Spleen (tissue), 7 donors: ENCODE data around the gene ZMIZ1.

Experiments used
- CTCF ChIP-seq, 11 experiments: fragments of 200-600 bp in 7 of 11; fragments of 450-650 bp in 4 of 11; sonication (generic) in 4 of 11; IDR thresholded peaks in 8 of 11; conservative IDR thresholded peaks in 3 of 11; 1 replicate in 7 of 11; 2 replicates in 4 of 11; pipeline versions ENCODE4 v1.4.0 to v1.8.0; 2016 to 2021; ENCODE audit warnings: antibody characterized with exemption in 11 of 11, inconsistent platforms in 4 of 11, mild to moderate bottlenecking in 1 of 11
- POLR2A ChIP-seq, 3 donors: fragments of 450-650 bp; IDR thresholded peaks; one replicate each; pipeline ENCODE4 v1.5.1; 2017; ENCODE audit warnings: antibody characterized with exemption in 3 of 3, mild to moderate bottlenecking in 1 of 3
- POLR2AphosphoS5 ChIP-seq, 3 donors: sonication (generic); formaldehyde crosslinking; IDR thresholded peaks; one replicate each; pipeline ENCODE4 v1.5.1; 2017; ENCODE audit warnings: antibody characterized with exemption in 3 of 3
- donor health status: DM: no; HTN: no; CAD: no; lungs with moderate emphysema.
- donor health status: DM: no; HTN: no; CAD: no.
- donor health status: DM: no; HTN: no; CAD: no.

DNA sequence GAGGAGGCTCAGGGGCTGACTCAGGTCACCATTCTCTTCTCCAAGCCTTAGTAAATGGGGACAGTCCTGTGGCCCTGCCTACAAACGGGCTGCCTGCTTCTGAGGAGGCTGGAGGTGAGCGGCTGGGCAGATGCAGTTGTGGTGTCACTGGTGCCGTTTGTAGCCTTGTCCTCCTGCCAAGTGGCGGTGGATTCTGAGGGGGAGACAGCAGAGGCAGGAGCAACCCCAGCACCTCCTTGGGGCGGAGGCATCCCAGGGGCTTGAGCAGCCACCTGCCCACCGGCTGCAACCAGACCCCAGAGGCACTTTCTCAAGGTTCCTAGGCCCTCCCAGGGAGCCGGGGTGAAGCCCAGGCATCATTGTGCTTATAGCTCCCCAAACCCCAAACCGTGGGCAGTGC is 112.5 kb downstream of the ZMIZ1 start:
- TF ChIP-seq CTCF (IDR thresholded peaks at IDR 0.05 in 8 of 11, conservative IDR thresholded peaks at IDR 0.05 in 3 of 11) (no peak), POLR2AphosphoS5 (IDR thresholded peaks at IDR 0.05) (no peak), POLR2A (IDR thresholded peaks at IDR 0.05) (no peak)
